AG09319 (cell line): ENCODE results near the gene KCNJ15.

Experiments used
- DNase-seq: peaks from one replicate; pipeline ENCODE4 v3.0.0-alpha.2; 2010; ENCODE audit warnings: low read depth; ENCODE audit errors: extremely low read depth
- CTCF ChIP-seq: IDR thresholded peaks from 2 replicates; pipeline ENCODE4 v1.5.1; 2011; ENCODE audit warnings: low read depth, mild to moderate bottlenecking, inconsistent platforms, low read length, moderate library complexity

KCNJ15 gene

DNA sequence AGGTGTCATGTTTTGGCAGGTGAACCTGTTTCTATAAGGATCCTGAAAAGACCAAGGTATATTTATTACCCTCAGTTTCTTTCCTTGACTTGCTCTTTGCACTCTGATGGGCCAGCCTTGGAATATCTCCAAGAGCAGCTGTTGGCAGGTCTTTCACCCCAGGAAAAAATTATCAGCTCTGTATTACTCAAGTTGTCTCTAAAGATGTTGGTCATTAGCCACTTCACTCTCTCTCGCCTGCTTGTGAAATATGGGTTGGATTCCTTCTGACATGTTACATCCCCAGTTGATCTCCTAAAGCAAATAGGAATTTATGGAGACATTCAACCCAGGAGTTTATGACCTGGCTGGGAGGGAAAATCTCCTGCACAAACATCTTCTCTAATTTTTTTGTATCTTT lies 85.9 kb downstream of the KCNJ15 start:
- TF ChIP-seq CTCF = no peak
- DNase-seq = no peak

GRCh38 chr21:38343691-38344090 lies 86.9 kb downstream of the KCNJ15 start:
- TF ChIP-seq CTCF = no peak
- DNase-seq = no peak

DNA sequence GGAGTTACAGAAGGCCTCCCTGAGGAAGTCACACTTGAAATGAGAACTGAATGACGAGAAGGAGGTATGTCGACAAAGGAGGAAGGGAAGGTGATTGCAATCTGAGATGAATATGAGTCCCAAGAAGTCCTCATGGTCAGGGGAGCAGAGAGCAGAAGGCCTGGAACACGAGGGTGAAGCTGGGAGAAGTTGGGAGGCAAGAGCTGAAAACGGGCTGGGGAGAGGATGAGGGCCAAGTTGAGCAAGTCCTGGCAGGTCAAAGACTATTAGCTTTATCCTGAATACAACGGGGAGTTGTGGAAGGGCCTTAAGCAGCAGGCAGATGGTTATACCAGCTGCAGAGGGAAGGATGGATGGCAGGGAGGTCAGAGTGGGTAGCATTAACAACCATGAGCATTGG lies 89.5 kb downstream of the KCNJ15 start:
- no peak for DNase-seq
- TF ChIP-seq CTCF = no peak

DNA sequence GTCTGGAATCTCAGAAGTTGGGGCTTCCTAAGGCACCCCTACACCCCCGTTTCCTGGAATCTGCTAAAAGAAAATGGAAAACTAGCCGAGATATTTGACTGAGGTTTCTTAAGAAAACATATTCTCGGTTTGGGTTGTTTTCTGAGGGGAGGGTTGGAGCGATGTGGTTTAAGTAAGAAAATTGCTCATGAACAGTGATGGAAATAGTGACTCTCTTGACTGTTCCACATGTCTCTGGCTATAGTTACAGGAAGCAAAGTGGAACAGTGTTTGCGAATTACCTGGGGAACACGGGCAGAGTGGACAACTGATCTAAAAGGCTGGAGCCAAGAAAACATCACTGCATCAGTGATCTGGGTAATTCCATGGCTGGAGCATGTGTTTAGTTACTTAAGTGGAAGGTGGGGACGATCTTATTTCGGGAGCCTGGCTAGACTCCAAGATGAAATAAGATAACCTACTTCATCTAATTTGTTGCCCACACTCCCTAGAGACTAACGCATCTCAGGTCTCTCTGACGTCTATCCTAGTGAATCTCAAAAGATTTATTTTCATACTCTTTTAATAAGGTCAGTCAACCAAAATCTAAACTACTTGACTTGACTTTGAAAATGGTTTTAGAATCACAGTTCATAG lies 92.4 kb downstream of the KCNJ15 start:
- DNase-seq = no peak
- no peak for TF ChIP-seq CTCF

DNA sequence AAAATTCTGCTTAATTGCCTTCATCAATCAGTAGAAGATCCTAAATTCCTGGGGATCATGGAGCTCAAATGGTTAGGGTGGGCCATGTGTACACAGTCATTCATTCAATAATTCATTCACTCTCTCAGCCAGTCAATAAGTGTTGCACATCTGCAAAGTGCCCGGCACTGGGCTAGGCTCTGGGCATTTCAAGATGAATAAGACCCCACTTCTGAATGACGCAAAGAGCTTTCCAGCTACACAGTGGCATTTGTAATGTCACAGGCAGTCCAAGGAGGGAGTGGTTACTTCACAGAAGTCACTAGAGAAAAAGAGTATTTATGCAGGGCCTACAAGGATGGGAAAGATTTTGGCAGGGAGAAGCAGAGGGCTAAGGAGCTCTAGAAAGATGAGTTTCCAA lies 93.2 kb downstream of the KCNJ15 start:
- TF ChIP-seq CTCF = no peak
- no peak for DNase-seq

- no peak for DNase-seq
- no peak for TF ChIP-seq CTCF
These were observed 93.9 kb downstream of the KCNJ15 start for GRCh38 chr21:38350684-38351083.

DNA sequence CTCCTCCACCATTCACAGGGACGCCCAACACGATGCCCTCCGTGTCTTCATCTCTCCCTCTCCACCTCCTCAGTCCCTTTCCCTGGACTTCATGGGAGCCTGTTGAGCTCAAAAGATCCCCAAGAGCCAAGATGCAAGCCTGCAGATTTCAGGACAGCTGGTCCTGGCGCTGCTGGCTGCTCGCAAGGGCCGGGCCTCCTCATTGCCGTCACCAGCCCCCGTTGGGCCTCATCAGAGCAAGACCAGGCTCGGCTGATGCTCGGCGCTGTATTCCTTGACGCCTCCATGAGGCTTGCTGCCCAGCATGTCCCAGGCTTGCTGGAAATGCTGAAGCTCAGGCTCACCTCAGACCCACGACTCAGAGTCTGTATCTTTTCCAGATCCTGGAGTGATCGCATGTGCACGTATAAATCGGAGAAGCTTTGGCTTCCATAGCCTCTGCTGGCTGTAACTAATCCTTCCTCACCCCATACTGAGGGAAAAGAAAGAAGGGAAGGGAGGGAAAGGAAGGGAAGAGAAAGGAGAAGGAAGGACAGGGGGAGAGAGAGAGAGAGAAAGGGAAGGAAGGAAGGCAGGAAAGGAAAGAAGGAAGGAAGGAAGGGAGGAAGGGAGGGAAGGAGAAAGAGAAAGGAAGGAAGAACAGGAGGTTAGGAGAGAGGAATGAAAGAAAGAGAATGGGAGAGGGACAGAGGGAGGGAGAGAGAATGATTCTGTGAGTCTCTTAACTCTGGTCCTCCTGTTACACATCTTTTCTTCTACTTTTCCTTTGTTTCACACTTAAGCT lies 94.6 kb downstream of the KCNJ15 start:
- DNase-seq = no peak
- no peak for TF ChIP-seq CTCF
